HEK293 (cell line): ENCODE results near the gene MYLK4.
A peak's percentile ranks its signal among the peaks of the same experiment; 100 is the strongest.

ENCODE experiments used
- GLI2 ChIP-seq: fragments of 450-650 bp; formaldehyde crosslinking; IDR thresholded peaks from 2 replicates; pipeline ENCODE4; 2017; ENCODE audit warnings: missing biosample characterization, missing genetic modification characterization, low read depth, borderline replicate concordance
- KLF10 ChIP-seq: fragments of 450-650 bp; IDR thresholded peaks from 2 replicates; pipeline ENCODE4 v1.5.1; 2018; ENCODE audit warnings: missing biosample characterization, mild to moderate bottlenecking, missing genetic modification characterization
- KLF7 ChIP-seq: fragments of 450-650 bp; formaldehyde crosslinking; IDR thresholded peaks from 2 replicates; pipeline ENCODE4 v1.5.1; 2016; ENCODE audit warnings: missing biosample characterization, missing genetic modification characterization, borderline replicate concordance
- KLF8 ChIP-seq: fragments of 450-650 bp; formaldehyde crosslinking; IDR thresholded peaks from 2 replicates; pipeline ENCODE4 v1.5.1; 2016; ENCODE audit warnings: missing biosample characterization, missing genetic modification characterization
- MZF1 ChIP-seq: fragments of 450-650 bp; formaldehyde crosslinking; IDR thresholded peaks from 2 replicates; pipeline ENCODE4 v1.5.1; 2017; ENCODE audit warnings: missing biosample characterization, missing genetic modification characterization, borderline replicate concordance
- SP7 ChIP-seq: fragments of 450-650 bp; formaldehyde crosslinking; IDR thresholded peaks from 2 replicates; pipeline ENCODE4 v1.5.1; 2016; ENCODE audit warnings: missing biosample characterization, missing genetic modification characterization
- ZBTB26 ChIP-seq: fragments of 450-650 bp; formaldehyde crosslinking; optimal IDR thresholded peaks from 2 replicates; pipeline ENCODE3; 2016; ENCODE audit warnings: missing biosample characterization, mild to moderate bottlenecking, missing genetic modification characterization
- ZBTB48 ChIP-seq: fragments of 450-650 bp; formaldehyde crosslinking; IDR thresholded peaks from 2 replicates; pipeline ENCODE4 v1.5.1; 2016; ENCODE audit warnings: missing biosample characterization, missing genetic modification characterization
- ZBTB6 ChIP-seq: fragments of 450-650 bp; formaldehyde crosslinking; IDR thresholded peaks from 2 replicates; pipeline ENCODE4 v1.5.1; 2017; ENCODE audit warnings: missing biosample characterization, missing genetic modification characterization
- ZFP37 ChIP-seq: fragments of 450-650 bp; formaldehyde crosslinking; IDR thresholded peaks from 2 replicates; pipeline ENCODE4 v1.5.1; 2016; ENCODE audit warnings: missing biosample characterization, missing genetic modification characterization
- ZIC2 ChIP-seq: fragments of 450-650 bp; formaldehyde crosslinking; IDR thresholded peaks from 2 replicates; pipeline ENCODE4 v1.5.1; 2016; ENCODE audit warnings: missing biosample characterization, missing genetic modification characterization
- ZNF112 ChIP-seq: fragments of 450-650 bp; formaldehyde crosslinking; IDR thresholded peaks from 2 replicates; pipeline ENCODE4 v1.5.0; 2017; ENCODE audit warnings: missing biosample characterization, missing genetic modification characterization
- ZNF121 ChIP-seq: fragments of 450-650 bp; formaldehyde crosslinking; IDR thresholded peaks from 2 replicates; pipeline ENCODE4 v1.5.1; 2016; ENCODE audit warnings: missing biosample characterization, missing genetic modification characterization
- ZNF174 ChIP-seq: fragments of 450-650 bp; formaldehyde crosslinking; IDR thresholded peaks from 2 replicates; pipeline ENCODE4 v1.5.0; 2017; ENCODE audit warnings: missing biosample characterization, mild to moderate bottlenecking, missing genetic modification characterization
- ZNF18 ChIP-seq: fragments of 450-650 bp; formaldehyde crosslinking; IDR thresholded peaks from 2 replicates; pipeline ENCODE4 v1.5.1; 2016; ENCODE audit warnings: missing biosample characterization, missing genetic modification characterization
- ZNF2 ChIP-seq: fragments of 450-650 bp; formaldehyde crosslinking; IDR thresholded peaks from 2 replicates; pipeline ENCODE4 v1.5.1; 2016; ENCODE audit warnings: missing biosample characterization, missing genetic modification characterization
- ZNF341 ChIP-seq: fragments of 450-650 bp; formaldehyde crosslinking; IDR thresholded peaks from 2 replicates; pipeline ENCODE4; 2016; ENCODE audit warnings: low read depth, missing biosample characterization, missing genetic modification characterization
- ZNF37A ChIP-seq: fragments of 450-650 bp; IDR thresholded peaks from 2 replicates; pipeline ENCODE4 v1.5.1; 2018; ENCODE audit warnings: missing biosample characterization, missing genetic modification characterization
- ZNF423 ChIP-seq: fragments of 450-650 bp; formaldehyde crosslinking; IDR thresholded peaks from 2 replicates; pipeline ENCODE4 v1.5.1; 2016; ENCODE audit warnings: missing biosample characterization, missing genetic modification characterization
- ZNF426 ChIP-seq: fragments of 450-650 bp; formaldehyde crosslinking; IDR thresholded peaks from 2 replicates; pipeline ENCODE4 v1.5.1; 2017; ENCODE audit warnings: missing biosample characterization, missing genetic modification characterization, mild to moderate bottlenecking, inconsistent platforms, moderate library complexity
- ZNF449 ChIP-seq: fragments of 450-650 bp; formaldehyde crosslinking; IDR thresholded peaks from 2 replicates; pipeline ENCODE4 v1.5.1; 2017; ENCODE audit warnings: missing biosample characterization, mild to moderate bottlenecking, missing genetic modification characterization, moderate library complexity
- ZNF473 ChIP-seq: fragments of 450-650 bp; formaldehyde crosslinking; IDR thresholded peaks from 2 replicates; pipeline ENCODE4 v1.5.1; 2017; ENCODE audit warnings: missing biosample characterization, missing genetic modification characterization
- ZNF501 ChIP-seq: fragments of 450-650 bp; formaldehyde crosslinking; IDR thresholded peaks from 2 replicates; pipeline ENCODE4 v1.5.1; 2016; ENCODE audit warnings: missing biosample characterization, missing genetic modification characterization
- ZNF513 ChIP-seq: fragments of 450-650 bp; IDR thresholded peaks from 2 replicates; pipeline ENCODE4 v1.5.1; 2018; ENCODE audit warnings: missing biosample characterization, missing genetic modification characterization
- ZNF514 ChIP-seq: fragments of 450-650 bp; formaldehyde crosslinking; IDR thresholded peaks from 2 replicates; pipeline ENCODE4 v1.5.1; 2016; ENCODE audit warnings: missing biosample characterization, missing genetic modification characterization
- ZNF529 ChIP-seq: fragments of 450-650 bp; formaldehyde crosslinking; IDR thresholded peaks from 2 replicates; pipeline ENCODE4 v1.5.1; 2017; ENCODE audit warnings: missing genetic modification characterization, missing biosample characterization; ENCODE audit not compliant: insufficient replicate concordance
- ZNF561 ChIP-seq: fragments of 450-650 bp; IDR thresholded peaks from 2 replicates; pipeline ENCODE4 v1.5.1; 2018; ENCODE audit warnings: missing biosample characterization, missing genetic modification characterization, borderline replicate concordance
- ZNF580 ChIP-seq: fragments of 450-650 bp; formaldehyde crosslinking; IDR thresholded peaks from 2 replicates; pipeline ENCODE4 v1.5.1; 2016; ENCODE audit warnings: missing biosample characterization, missing genetic modification characterization
- ZNF585B ChIP-seq: fragments of 450-650 bp; formaldehyde crosslinking; IDR thresholded peaks from 2 replicates; pipeline ENCODE4 v1.5.1; 2016; ENCODE audit warnings: missing biosample characterization, missing genetic modification characterization
- ZNF621 ChIP-seq: fragments of 450-650 bp; formaldehyde crosslinking; IDR thresholded peaks from 2 replicates; pipeline ENCODE4 v1.5.1; 2017; ENCODE audit warnings: missing biosample characterization, missing genetic modification characterization
- ZNF645 ChIP-seq: fragments of 450-650 bp; formaldehyde crosslinking; IDR thresholded peaks from 2 replicates; pipeline ENCODE4; 2016; ENCODE audit warnings: missing biosample characterization, missing genetic modification characterization
- ZNF664 ChIP-seq: fragments of 450-650 bp; formaldehyde crosslinking; IDR thresholded peaks from 2 replicates; pipeline ENCODE4 v1.5.1; 2016; ENCODE audit warnings: missing biosample characterization, missing genetic modification characterization

The MYLK4 gene

GRCh38 chr6:2765896-2766766, 15.4 kb upstream of the MYLK4 start (continued):
- TF ChIP-seq ZBTB26 (tag by site-specific recombination): peak; percentile 62
- TF ChIP-seq ZNF645 (tag by site-specific recombination): no peak
- TF ChIP-seq KLF10: no peak
- TF ChIP-seq ZBTB48: no peak
- peak; percentile 68 for TF ChIP-seq ZNF449 (tag by site-specific recombination)
- no peak for TF ChIP-seq ZNF585B
- TF ChIP-seq ZNF112 (tag by site-specific recombination): no peak
- TF ChIP-seq ZNF121 (tag by site-specific recombination): no peak
- no peak for TF ChIP-seq MZF1 (tag by site-specific recombination)
- no peak for TF ChIP-seq ZNF426
- TF ChIP-seq ZNF513: no peak
- TF ChIP-seq GLI2: no peak
- no peak for TF ChIP-seq SP7 (tag by site-specific recombination)
- no peak for TF ChIP-seq KLF7 (tag by site-specific recombination)
- no peak for TF ChIP-seq ZNF18 (tag by site-specific recombination)
- TF ChIP-seq ZBTB6: no peak
- TF ChIP-seq ZNF664: no peak
- TF ChIP-seq ZNF2 (tag by site-specific recombination): no peak
- TF ChIP-seq ZIC2 (tag by site-specific recombination): 0 out of 2 replicates have a peak, but pooled peaks have one; percentile 34
- TF ChIP-seq KLF8: no peak; the same call in 1 of the 2 replicates
- no peak for TF ChIP-seq ZNF174 (tag by site-specific recombination)
- TF ChIP-seq ZNF621: no peak
- TF ChIP-seq ZNF423 (tag by site-specific recombination): 0 out of 2 replicates have a peak, but pooled peaks have one; percentile 13
- TF ChIP-seq ZNF341 (tag by site-specific recombination): no peak
- no peak for TF ChIP-seq ZNF580 (tag by site-specific recombination)
- no peak for TF ChIP-seq ZNF529 (tag by site-specific recombination)
- TF ChIP-seq ZNF514 (tag by site-specific recombination): no peak
- no peak for TF ChIP-seq ZNF37A (tag by site-specific recombination)
- no peak for TF ChIP-seq ZFP37 (tag by site-specific recombination)
- no peak for TF ChIP-seq ZNF501
- TF ChIP-seq ZNF473 (tag by site-specific recombination): no peak
- TF ChIP-seq ZNF561 (tag by site-specific recombination): no peak
